A673 (cell line): Measurements from ENCODE around the gene AOPEP.

ENCODE experiments used
- CTCF ChIP-seq: fragments of 300-800, 200-600 bp; sonication (generic); conservative IDR thresholded peaks from 2 replicates; pipeline ENCODE4 v1.5.1; 2017; ENCODE audit warnings: low read depth, mild to moderate bottlenecking, antibody characterized with exemption, low read length, moderate library complexity, mixed read lengths
- EZH2 ChIP-seq: fragments of 200-600 bp; sonication (generic); IDR thresholded peaks from 2 replicates; pipeline ENCODE4 v1.6.1; 2017; ENCODE audit warnings: borderline replicate concordance, low read depth, mild to moderate bottlenecking, mixed read lengths, antibody characterized with exemption, low read length; ENCODE audit not compliant: poor library complexity, severe bottlenecking

- TF ChIP-seq CTCF = no peak
- no peak for TF ChIP-seq EZH2
Observed at GRCh38 chr9:94922098-94922607, 195.7 kb downstream of the AOPEP start.
